HepG2 (cell line): Measurements from ENCODE around the gene EYA4. TPM values are rescaled to one million over a fixed set of nuclear protein-coding genes. Genes with fewer than 3 reads are reported as not detected.

ENCODE experiments used
- CBX1 ChIP-seq: IDR thresholded peaks from one replicate; pipeline ENCODE4 v1.6.1; 2016; ENCODE audit warnings: antibody characterized with exemption, low read depth
- CERS6 ChIP-seq: sonication (generic); formaldehyde crosslinking; IDR thresholded peaks from 2 replicates; pipeline ENCODE4 v1.5.0; 2020; ENCODE audit warnings: missing genetic modification reagents
- ELF1 ChIP-seq: sonication (generic); formaldehyde crosslinking; IDR thresholded peaks from 2 replicates; pipeline ENCODE4 v1.4.0; 2020; ENCODE audit warnings: missing genetic modification reagents
- FOXJ3 ChIP-seq: sonication (generic); formaldehyde crosslinking; IDR thresholded peaks from 2 replicates; pipeline ENCODE4 v1.4.0; 2020; ENCODE audit warnings: missing genetic modification reagents, mild to moderate bottlenecking, borderline replicate concordance
- SNAI1 ChIP-seq: sonication (generic); formaldehyde crosslinking; IDR thresholded peaks from 2 replicates; pipeline ENCODE4 v1.5.0; 2020; ENCODE audit warnings: mild to moderate bottlenecking, missing genetic modification reagents, borderline replicate concordance
- ZNF775 ChIP-seq: sonication (generic); formaldehyde crosslinking; IDR thresholded peaks from 2 replicates; pipeline ENCODE4 v1.4.0; 2020; ENCODE audit warnings: missing genetic modification reagents, mild to moderate bottlenecking, moderate library complexity, borderline replicate concordance
- ZNF83 ChIP-seq: sonication (generic); formaldehyde crosslinking; IDR thresholded peaks from 2 replicates; pipeline ENCODE4 v1.4.0; 2020; ENCODE audit warnings: missing genetic modification reagents, mild to moderate bottlenecking, borderline replicate concordance
- polyA plus RNA-seq, 8 experiments: library from polyadenylated mRNA; depleted of rRNA in 3 of 8; stranded (reverse) in 7 of 8; unstranded in 1 of 8; fragments of >200 nt; fragmentation: Illumina TruSeq in 4 of 8; extraction: Trizol in 4 of 8; gene quantifications; 2 replicates each; pipeline versions ENCODE4 v1.2.1 to v1.2.3, GENCODE V29; 2011 to 2016; ENCODE audit warnings: low read depth in 4 of 8, missing spikeins in 1 of 8, mixed read lengths in 1 of 8; ENCODE audit not compliant: insufficient read depth in 1 of 8
- total RNA-seq, 5 experiments: library from RNA; depleted of rRNA; stranded (reverse); fragments of >200 nt; fragmentation: Illumina TruSeq; extraction: Trizol; gene quantifications; 2 replicates each; pipeline ENCODE4 v1.2.3, GENCODE V29; 2016; ENCODE audit warnings: low read depth in 1 of 5
- TF ChIP-seq, protein P1 (sequence below): sonication (generic); formaldehyde crosslinking; IDR thresholded peaks from one replicate; pipeline ENCODE4 v1.5.1; 2020; ENCODE audit warnings: mild to moderate bottlenecking, missing genetic modification reagents; ENCODE audit errors: not compliant biosample characterization
- TF ChIP-seq, protein P2 (sequence below): fragments of 450-650 bp; IDR thresholded peaks from 2 replicates; pipeline ENCODE4 v1.6.1; 2017; ENCODE audit warnings: mild to moderate bottlenecking

Gene EYA4
- total and polyA plus RNA-seq, 2 of the 13 experiments (the other 11 are each of a cell fraction or from before 2014, with no cell fraction given), result not detected

DNA sequence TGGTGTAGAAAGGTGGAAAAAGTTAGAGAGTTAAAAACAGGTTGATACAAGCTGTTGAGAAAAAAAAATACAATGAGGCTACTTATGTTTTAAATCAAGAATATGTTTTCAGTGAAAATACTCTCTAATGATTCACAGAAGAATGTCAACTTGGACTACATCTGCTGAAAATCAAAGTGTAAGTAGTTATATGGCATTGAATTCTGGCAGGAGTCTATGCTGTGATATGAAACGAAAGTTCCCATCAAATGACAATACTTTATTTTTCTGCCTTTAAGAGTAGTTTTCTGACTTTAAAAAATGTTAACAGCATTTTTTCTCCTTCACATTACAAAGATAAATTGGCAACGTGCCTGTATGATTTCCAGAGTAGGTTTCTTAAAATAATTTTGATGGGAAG lies 158.3 kb downstream of the EYA4 start (continued):
- TF ChIP-seq, protein P1, sequence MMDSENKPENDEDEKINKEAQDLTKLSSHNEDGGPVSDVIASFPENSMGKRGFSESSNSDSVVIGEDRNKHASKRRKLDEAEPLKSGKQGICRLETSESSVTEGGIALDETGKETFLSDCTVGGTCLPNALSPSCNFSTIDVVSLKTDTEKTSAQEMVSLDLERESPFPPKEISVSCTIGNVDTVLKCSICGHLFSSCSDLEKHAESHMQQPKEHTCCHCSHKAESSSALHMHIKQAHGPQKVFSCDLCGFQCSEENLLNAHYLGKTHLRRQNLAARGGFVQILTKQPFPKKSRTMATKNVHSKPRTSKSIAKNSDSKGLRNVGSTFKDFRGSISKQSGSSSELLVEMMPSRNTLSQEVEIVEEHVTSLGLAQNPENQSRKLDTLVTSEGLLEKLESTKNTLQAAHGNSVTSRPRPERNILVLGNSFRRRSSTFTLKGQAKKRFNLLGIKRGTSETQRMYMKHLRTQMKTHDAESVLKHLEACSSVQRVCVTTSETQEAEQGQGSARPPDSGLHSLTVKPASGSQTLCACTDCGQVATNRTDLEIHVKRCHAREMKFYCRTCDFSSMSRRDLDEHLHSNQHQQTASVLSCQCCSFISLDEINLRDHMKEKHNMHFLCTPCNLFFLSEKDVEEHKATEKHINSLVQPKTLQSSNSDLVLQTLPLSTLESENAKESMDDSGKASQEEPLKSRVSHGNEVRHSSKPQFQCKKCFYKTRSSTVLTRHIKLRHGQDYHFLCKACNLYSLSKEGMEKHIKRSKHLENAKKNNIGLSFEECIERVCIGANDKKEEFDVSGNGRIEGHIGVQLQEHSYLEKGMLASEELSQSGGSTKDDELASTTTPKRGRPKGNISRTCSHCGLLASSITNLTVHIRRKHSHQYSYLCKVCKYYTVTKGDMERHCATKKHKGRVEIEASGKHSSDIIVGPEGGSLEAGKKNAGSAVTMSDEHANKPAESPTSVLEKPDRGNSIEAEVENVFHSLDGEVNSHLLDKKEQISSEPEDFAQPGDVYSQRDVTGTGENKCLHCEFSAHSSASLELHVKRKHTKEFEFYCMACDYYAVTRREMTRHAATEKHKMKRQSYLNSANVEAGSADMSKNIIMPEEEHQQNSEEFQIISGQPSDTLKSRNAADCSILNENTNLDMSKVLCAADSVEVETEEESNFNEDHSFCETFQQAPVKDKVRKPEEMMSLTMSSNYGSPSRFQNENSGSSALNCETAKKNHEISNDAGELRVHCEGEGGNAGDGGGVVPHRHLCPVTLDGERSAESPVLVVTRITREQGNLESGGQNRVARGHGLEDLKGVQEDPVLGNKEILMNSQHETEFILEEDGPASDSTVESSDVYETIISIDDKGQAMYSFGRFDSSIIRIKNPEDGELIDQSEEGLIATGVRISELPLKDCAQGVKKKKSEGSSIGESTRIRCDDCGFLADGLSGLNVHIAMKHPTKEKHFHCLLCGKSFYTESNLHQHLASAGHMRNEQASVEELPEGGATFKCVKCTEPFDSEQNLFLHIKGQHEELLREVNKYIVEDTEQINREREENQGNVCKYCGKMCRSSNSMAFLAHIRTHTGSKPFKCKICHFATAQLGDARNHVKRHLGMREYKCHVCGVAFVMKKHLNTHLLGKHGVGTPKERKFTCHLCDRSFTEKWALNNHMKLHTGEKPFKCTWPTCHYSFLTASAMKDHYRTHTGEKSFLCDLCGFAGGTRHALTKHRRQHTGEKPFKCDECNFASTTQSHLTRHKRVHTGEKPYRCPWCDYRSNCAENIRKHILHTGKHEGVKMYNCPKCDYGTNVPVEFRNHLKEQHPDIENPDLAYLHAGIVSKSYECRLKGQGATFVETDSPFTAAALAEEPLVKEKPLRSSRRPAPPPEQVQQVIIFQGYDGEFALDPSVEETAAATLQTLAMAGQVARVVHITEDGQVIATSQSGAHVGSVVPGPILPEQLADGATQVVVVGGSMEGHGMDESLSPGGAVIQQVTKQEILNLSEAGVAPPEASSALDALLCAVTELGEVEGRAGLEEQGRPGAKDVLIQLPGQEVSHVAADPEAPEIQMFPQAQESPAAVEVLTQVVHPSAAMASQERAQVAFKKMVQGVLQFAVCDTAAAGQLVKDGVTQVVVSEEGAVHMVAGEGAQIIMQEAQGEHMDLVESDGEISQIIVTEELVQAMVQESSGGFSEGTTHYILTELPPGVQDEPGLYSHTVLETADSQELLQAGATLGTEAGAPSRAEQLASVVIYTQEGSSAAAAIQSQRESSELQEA (CRISPR knock-in tag), result no peak
- TF ChIP-seq FOXJ3 (CRISPR knock-in tag) (no peak), ZNF775 (CRISPR knock-in tag) (no peak), ZNF83 (CRISPR knock-in tag) (no peak), ELF1 (CRISPR knock-in tag) (no peak), CBX1 (no peak), CERS6 (no peak), SNAI1 (no peak)
- TF ChIP-seq, protein P2, sequence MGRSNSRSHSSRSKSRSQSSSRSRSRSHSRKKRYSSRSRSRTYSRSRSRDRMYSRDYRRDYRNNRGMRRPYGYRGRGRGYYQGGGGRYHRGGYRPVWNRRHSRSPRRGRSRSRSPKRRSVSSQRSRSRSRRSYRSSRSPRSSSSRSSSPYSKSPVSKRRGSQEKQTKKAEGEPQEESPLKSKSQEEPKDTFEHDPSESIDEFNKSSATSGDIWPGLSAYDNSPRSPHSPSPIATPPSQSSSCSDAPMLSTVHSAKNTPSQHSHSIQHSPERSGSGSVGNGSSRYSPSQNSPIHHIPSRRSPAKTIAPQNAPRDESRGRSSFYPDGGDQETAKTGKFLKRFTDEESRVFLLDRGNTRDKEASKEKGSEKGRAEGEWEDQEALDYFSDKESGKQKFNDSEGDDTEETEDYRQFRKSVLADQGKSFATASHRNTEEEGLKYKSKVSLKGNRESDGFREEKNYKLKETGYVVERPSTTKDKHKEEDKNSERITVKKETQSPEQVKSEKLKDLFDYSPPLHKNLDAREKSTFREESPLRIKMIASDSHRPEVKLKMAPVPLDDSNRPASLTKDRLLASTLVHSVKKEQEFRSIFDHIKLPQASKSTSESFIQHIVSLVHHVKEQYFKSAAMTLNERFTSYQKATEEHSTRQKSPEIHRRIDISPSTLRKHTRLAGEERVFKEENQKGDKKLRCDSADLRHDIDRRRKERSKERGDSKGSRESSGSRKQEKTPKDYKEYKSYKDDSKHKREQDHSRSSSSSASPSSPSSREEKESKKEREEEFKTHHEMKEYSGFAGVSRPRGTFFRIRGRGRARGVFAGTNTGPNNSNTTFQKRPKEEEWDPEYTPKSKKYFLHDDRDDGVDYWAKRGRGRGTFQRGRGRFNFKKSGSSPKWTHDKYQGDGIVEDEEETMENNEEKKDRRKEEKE, result no peak
